Spleen (tissue), 7 donors: ENCODE measurements around the gene BANP.

Source experiments
- CTCF ChIP-seq, 11 experiments: fragments of 200-600 bp in 7 of 11; fragments of 450-650 bp in 4 of 11; sonication (generic) in 4 of 11; IDR thresholded peaks in 8 of 11; conservative IDR thresholded peaks in 3 of 11; 1 replicate in 7 of 11; 2 replicates in 4 of 11; pipeline versions ENCODE4 v1.4.0 to v1.8.0; 2016 to 2021; ENCODE audit warnings: antibody characterized with exemption in 11 of 11, inconsistent platforms in 4 of 11, mild to moderate bottlenecking in 1 of 11
- POLR2A ChIP-seq, 3 donors: fragments of 450-650 bp; IDR thresholded peaks; one replicate each; pipeline ENCODE4 v1.5.1; 2017; ENCODE audit warnings: antibody characterized with exemption in 3 of 3, mild to moderate bottlenecking in 1 of 3
- POLR2AphosphoS5 ChIP-seq, 3 donors: sonication (generic); formaldehyde crosslinking; IDR thresholded peaks; one replicate each; pipeline ENCODE4 v1.5.1; 2017; ENCODE audit warnings: antibody characterized with exemption in 3 of 3
- donor health status: DM: no; HTN: no; CAD: no; lungs with moderate emphysema.
- donor health status: DM: no; HTN: no; CAD: no.
- donor health status: DM: no; HTN: no; CAD: no.

GRCh38 chr16:87995644-87996043 lies 44.4 kb downstream of the BANP start:
- TF ChIP-seq CTCF (IDR thresholded peaks at IDR 0.05 in 8 of 11, conservative IDR thresholded peaks at IDR 0.05 in 3 of 11) (no peak), POLR2A (IDR thresholded peaks at IDR 0.05) (no peak), POLR2AphosphoS5 (IDR thresholded peaks at IDR 0.05) (no peak)
